Measurements from ENCODE around the gene ENPP6. TPM values are rescaled to one million over a fixed set of nuclear protein-coding genes. Genes with fewer than 3 reads are reported as not detected.

ENPP6 gene
- total RNA-seq, 1 experiment from 2014 or later: not detected

DNA sequence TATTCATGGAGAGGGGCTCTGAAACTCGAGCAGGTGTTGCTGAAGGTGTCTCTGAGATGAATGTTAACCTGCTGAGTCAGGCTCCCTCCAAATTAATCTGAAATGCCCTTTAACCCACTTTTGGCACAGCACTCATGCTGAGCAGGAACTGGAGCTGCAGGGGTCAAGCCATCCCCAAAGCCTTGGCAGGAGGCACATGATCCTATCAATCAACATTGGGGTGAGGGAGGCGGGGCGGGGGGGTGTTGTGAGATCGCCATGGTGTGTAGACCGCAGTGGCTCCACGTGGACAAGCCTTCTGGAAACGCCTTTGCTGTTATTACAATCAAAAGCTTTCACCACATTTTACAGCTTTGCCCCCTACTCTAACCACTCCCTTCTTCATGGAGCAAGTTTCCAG is 16.5 kb downstream of the ENPP6 start:
- Histone ChIP-seq H3K4me1 (ENCODE audit: low read length) (no peaks in the 10 kb centered on the region), H4K20me1 (ENCODE audit: insufficient read depth, low read depth, low read length) (no peaks in the 10 kb centered on the region), H3K9ac (ENCODE audit: low read length) (no peak overlapping the region), H3K9me2 (replicated peaks; ENCODE audit: insufficient read depth, low read length) (no peaks in the 10 kb centered on the region), H3K27me3 (ENCODE audit: low read length) (no peaks in the 10 kb centered on the region), H3K4me3 (ENCODE audit: low read length) (no peak overlapping the region), H3K36me3 (ENCODE audit: insufficient read depth, low read length) (no peaks in the 10 kb centered on the region), H3K4me2 (ENCODE audit: low read depth, low read length, poor library complexity, severe bottlenecking) (no peak overlapping the region), H3K79me2 (ENCODE audit: low read length) (no peaks in the 10 kb centered on the region), H3K9me3 (ENCODE audit: low read length) (no peaks in the 10 kb centered on the region), H2AFZ (ENCODE audit: low read length) (no peak overlapping the region), H3K27ac (ENCODE audit: low read length) (no peak overlapping the region)
- no peak for DNase-seq

DNA sequence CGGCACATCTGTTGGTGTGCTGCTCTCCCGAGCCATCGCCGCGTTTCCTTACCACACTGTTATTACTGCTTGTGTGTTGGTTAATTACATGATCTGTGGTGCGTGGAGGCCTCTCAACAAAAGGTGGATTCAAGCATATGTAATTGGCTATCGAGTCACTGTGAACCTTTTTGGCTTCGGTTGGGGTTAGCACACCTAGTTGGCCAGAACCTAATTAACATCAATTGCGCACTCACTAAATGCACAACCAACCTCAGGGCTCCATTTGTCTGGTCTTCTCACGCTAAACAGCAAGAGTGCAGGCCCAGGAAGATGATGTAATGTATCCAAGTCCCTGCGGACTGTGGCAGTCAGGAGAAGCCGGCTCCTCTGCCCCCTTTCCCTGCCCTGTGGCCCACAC is 17.4 kb downstream of the ENPP6 start:
- Histone ChIP-seq H3K9ac (ENCODE audit: low read length) (no peak overlapping the region), H4K20me1 (ENCODE audit: insufficient read depth, low read depth, low read length) (no peaks in the 10 kb centered on the region), H3K27ac (ENCODE audit: low read length) (no peak overlapping the region), H3K79me2 (ENCODE audit: low read length) (no peaks in the 10 kb centered on the region), H3K4me2 (ENCODE audit: low read depth, low read length, poor library complexity, severe bottlenecking) (no peak overlapping the region), H3K9me2 (replicated peaks; ENCODE audit: insufficient read depth, low read length) (no peaks in the 10 kb centered on the region), H3K36me3 (ENCODE audit: insufficient read depth, low read length) (no peaks in the 10 kb centered on the region), H3K4me3 (ENCODE audit: low read length) (no peak overlapping the region), H3K4me1 (ENCODE audit: low read length) (no peaks in the 10 kb centered on the region), H3K27me3 (ENCODE audit: low read length) (no peaks in the 10 kb centered on the region), H2AFZ (ENCODE audit: low read length) (no peak overlapping the region), H3K9me3 (ENCODE audit: low read length) (no peaks in the 10 kb centered on the region)
- DNase-seq: no peak

- H3K4me1 ChIP-seq (ENCODE audit: low read length): no peaks in the 10 kb centered on the region
- H2AFZ ChIP-seq (ENCODE audit: low read length): no peak overlapping the region
- H3K27me3 ChIP-seq (ENCODE audit: low read length): no peaks in the 10 kb centered on the region
- H3K9me2 ChIP-seq (replicated peaks; ENCODE audit: insufficient read depth, low read length): no peaks in the 10 kb centered on the region
- no peak overlapping the region for H3K9ac ChIP-seq (ENCODE audit: low read length)
- H3K9me3 ChIP-seq (ENCODE audit: low read length): no peaks in the 10 kb centered on the region
- no peak overlapping the region for H3K4me3 ChIP-seq (ENCODE audit: low read length)
- no peak overlapping the region for H3K27ac ChIP-seq (ENCODE audit: low read length)
- H3K79me2 ChIP-seq (ENCODE audit: low read length): no peaks in the 10 kb centered on the region
- H3K4me2 ChIP-seq (ENCODE audit: low read depth, low read length, poor library complexity, severe bottlenecking): no peak overlapping the region
- no peaks in the 10 kb centered on the region for H4K20me1 ChIP-seq (ENCODE audit: insufficient read depth, low read depth, low read length)
- no peak for DNase-seq
- H3K36me3 ChIP-seq (ENCODE audit: insufficient read depth, low read length): no peaks in the 10 kb centered on the region
Observed at GRCh38 chr4:184199780-184200179, 17.9 kb downstream of the ENPP6 start.

GRCh38 chr4:184198190-184198589 is 19.5 kb downstream of the ENPP6 start:
- H3K27me3 ChIP-seq (ENCODE audit: low read length): no peaks in the 10 kb centered on the region
- H3K9me2 ChIP-seq (replicated peaks; ENCODE audit: insufficient read depth, low read length): no peaks in the 10 kb centered on the region
- no peak overlapping the region for H3K9ac ChIP-seq (ENCODE audit: low read length)
- no peak overlapping the region for H3K4me3 ChIP-seq (ENCODE audit: low read length)
- H2AFZ ChIP-seq (ENCODE audit: low read length): no peak overlapping the region
- no peaks in the 10 kb centered on the region for H3K4me1 ChIP-seq (ENCODE audit: low read length)
- no peaks in the 10 kb centered on the region for H3K79me2 ChIP-seq (ENCODE audit: low read length)
- no peaks in the 10 kb centered on the region for H3K36me3 ChIP-seq (ENCODE audit: insufficient read depth, low read length)
- H4K20me1 ChIP-seq (ENCODE audit: insufficient read depth, low read depth, low read length): no peaks in the 10 kb centered on the region
- no peak for DNase-seq
- no peak overlapping the region for H3K27ac ChIP-seq (ENCODE audit: low read length)
- no peaks in the 10 kb centered on the region for H3K9me3 ChIP-seq (ENCODE audit: low read length)
- H3K4me2 ChIP-seq (ENCODE audit: low read depth, low read length, poor library complexity, severe bottlenecking): no peak overlapping the region

- no peaks in the 10 kb centered on the region for H3K4me1 ChIP-seq (ENCODE audit: low read length)
- H3K4me2 ChIP-seq (ENCODE audit: low read depth, low read length, poor library complexity, severe bottlenecking): no peak overlapping the region
- no peak overlapping the region for H3K4me3 ChIP-seq (ENCODE audit: low read length)
- no peak overlapping the region for H2AFZ ChIP-seq (ENCODE audit: low read length)
- no peak overlapping the region for H3K9ac ChIP-seq (ENCODE audit: low read length)
- H3K9me2 ChIP-seq (replicated peaks; ENCODE audit: insufficient read depth, low read length): no peaks in the 10 kb centered on the region
- no peaks in the 10 kb centered on the region for H4K20me1 ChIP-seq (ENCODE audit: insufficient read depth, low read depth, low read length)
- DNase-seq: no peak
- H3K79me2 ChIP-seq (ENCODE audit: low read length): no peaks in the 10 kb centered on the region
- H3K9me3 ChIP-seq (ENCODE audit: low read length): no peaks in the 10 kb centered on the region
- H3K27ac ChIP-seq (ENCODE audit: low read length): no peak overlapping the region
- H3K36me3 ChIP-seq (ENCODE audit: insufficient read depth, low read length): no peaks in the 10 kb centered on the region
- H3K27me3 ChIP-seq (ENCODE audit: low read length): no peaks in the 10 kb centered on the region
Observed at GRCh38 chr4:184197536-184198082, 20.1 kb downstream of the ENPP6 start.

- Histone ChIP-seq H3K9ac (ENCODE audit: low read length) (no peak overlapping the region), H3K9me3 (ENCODE audit: low read length) (no peaks in the 10 kb centered on the region), H3K79me2 (ENCODE audit: low read length) (no peaks in the 10 kb centered on the region), H3K27me3 (ENCODE audit: low read length) (no peaks in the 10 kb centered on the region), H3K4me1 (ENCODE audit: low read length) (no peaks in the 10 kb centered on the region), H3K27ac (ENCODE audit: low read length) (no peak overlapping the region), H3K4me2 (ENCODE audit: low read depth, low read length, poor library complexity, severe bottlenecking) (no peak overlapping the region), H3K9me2 (replicated peaks; ENCODE audit: insufficient read depth, low read length) (no peaks in the 10 kb centered on the region), H3K4me3 (ENCODE audit: low read length) (no peak overlapping the region), H2AFZ (ENCODE audit: low read length) (no peak overlapping the region), H4K20me1 (ENCODE audit: insufficient read depth, low read depth, low read length) (no peaks in the 10 kb centered on the region), H3K36me3 (ENCODE audit: insufficient read depth, low read length) (no peaks in the 10 kb centered on the region)
- no peak for DNase-seq
Observed at GRCh38 chr4:184196730-184197385, 20.8 kb downstream of the ENPP6 start.

DNA sequence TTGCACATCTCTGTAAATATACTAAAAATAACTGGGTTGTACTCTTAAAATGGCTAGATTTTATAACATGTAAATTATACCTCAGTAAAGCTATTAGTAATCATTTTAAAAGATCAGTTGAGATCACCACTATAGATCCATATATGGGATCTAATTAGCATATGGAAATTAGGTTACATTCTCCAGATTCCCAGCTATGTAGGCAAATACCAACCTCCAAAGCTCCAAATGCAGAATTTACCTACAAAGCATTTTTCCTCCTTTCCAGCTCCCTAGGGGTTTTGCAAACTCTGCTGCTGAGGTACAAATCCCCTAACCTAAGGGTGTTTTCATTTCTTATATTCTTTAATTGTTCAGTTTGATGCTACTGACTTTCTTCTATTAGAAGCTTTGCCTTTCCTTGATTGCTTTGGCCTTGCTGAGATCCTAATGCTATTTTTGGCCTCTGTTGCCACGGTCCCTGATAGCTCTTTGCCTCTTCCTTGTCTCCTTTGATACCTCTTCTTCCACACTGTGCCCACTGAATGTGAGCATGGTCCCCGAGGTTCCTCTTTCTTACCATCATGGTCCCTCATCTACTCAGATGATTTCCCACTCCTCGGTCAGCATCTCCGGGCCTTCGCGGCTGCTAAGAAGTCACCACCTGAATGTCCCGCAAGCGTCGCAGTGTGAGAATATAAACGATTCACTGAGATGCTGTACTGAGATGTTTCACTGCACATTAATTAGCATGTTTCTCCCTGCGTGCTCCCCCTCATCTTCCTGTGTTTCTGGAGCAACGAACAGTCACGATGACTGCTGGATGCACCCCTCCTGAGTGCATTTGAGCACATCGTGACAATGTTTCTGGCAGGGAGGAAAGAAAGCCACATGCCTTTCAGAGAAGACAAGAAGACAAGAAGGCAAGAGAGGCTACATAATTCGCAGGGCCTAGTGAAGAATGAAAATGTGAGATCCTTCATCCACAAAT is 23.8 kb downstream of the ENPP6 start:
- Histone ChIP-seq H3K27me3 (ENCODE audit: low read length) (no peaks in the 10 kb centered on the region), H2AFZ (ENCODE audit: low read length) (no peak overlapping the region), H4K20me1 (ENCODE audit: insufficient read depth, low read depth, low read length) (no peaks in the 10 kb centered on the region), H3K4me1 (ENCODE audit: low read length) (no peaks in the 10 kb centered on the region), H3K27ac (ENCODE audit: low read length) (no peak overlapping the region), H3K79me2 (ENCODE audit: low read length) (no peaks in the 10 kb centered on the region), H3K4me2 (ENCODE audit: low read depth, low read length, poor library complexity, severe bottlenecking) (no peak overlapping the region), H3K4me3 (ENCODE audit: low read length) (no peak overlapping the region), H3K9ac (ENCODE audit: low read length) (no peak overlapping the region), H3K9me3 (ENCODE audit: low read length) (no peaks in the 10 kb centered on the region), H3K36me3 (ENCODE audit: insufficient read depth, low read length) (no peaks in the 10 kb centered on the region), H3K9me2 (replicated peaks; ENCODE audit: insufficient read depth, low read length) (no peaks in the 10 kb centered on the region)
- DNase-seq: no peak

- DNase-seq: no peak
- H3K4me1 ChIP-seq (ENCODE audit: low read length): 0 out of 2 replicates have a peak, but pooled peaks cover 4% of the 10 kb centered on the region
- no peaks in the 10 kb centered on the region for H3K27me3 ChIP-seq (ENCODE audit: low read length)
- H4K20me1 ChIP-seq (ENCODE audit: insufficient read depth, low read depth, low read length): no peaks in the 10 kb centered on the region
- no peaks in the 10 kb centered on the region for H3K79me2 ChIP-seq (ENCODE audit: low read length)
- no peak overlapping the region for H3K4me3 ChIP-seq (ENCODE audit: low read length)
- H3K4me2 ChIP-seq (ENCODE audit: low read depth, low read length, poor library complexity, severe bottlenecking): no peak overlapping the region
- H3K36me3 ChIP-seq (ENCODE audit: insufficient read depth, low read length): no peaks in the 10 kb centered on the region
- no peak overlapping the region for H3K9ac ChIP-seq (ENCODE audit: low read length)
- H3K27ac ChIP-seq (ENCODE audit: low read length): no peak overlapping the region
- H3K9me3 ChIP-seq (ENCODE audit: low read length): no peaks in the 10 kb centered on the region
- no peak overlapping the region for H2AFZ ChIP-seq (ENCODE audit: low read length)
- H3K9me2 ChIP-seq (replicated peaks; ENCODE audit: insufficient read depth, low read length): no peaks in the 10 kb centered on the region
Observed at GRCh38 chr4:184192933-184193332, 24.7 kb downstream of the ENPP6 start.
